MM.1S (cell line): ENCODE data around the gene TDO2.

Source experiments
- DNase-seq: peaks from one replicate; pipeline ENCODE4 v3.0.0-alpha.2; 2015
- H2AFZ ChIP-seq: fragments of 300-600 bp; sonication (generic); 2 replicates; pipeline ENCODE4 v1.6.0; 2016; ENCODE audit warnings: antibody characterized with exemption, low read length
- H3F3A ChIP-seq: fragments of 300-600 bp; sonication (generic); 2 replicates; pipeline ENCODE4 v1.6.1; 2016; ENCODE audit warnings: mild to moderate bottlenecking, antibody characterized with exemption, low read length, moderate library complexity, mixed read lengths; ENCODE audit not compliant: insufficient read depth
- H3K27ac ChIP-seq: fragments of 300-600 bp; sonication (generic); 2 replicates; pipeline ENCODE4 v1.5.1; 2016; ENCODE audit warnings: mild to moderate bottlenecking, low read length
- H3K27me3 ChIP-seq: fragments of 300-600 bp; sonication (generic); replicated peaks from 2 replicates; pipeline ENCODE4 v1.6.0; 2016; ENCODE audit warnings: low read length; ENCODE audit not compliant: insufficient read depth
- H3K36me3 ChIP-seq: fragments of 300-600 bp; sonication (generic); replicated peaks from 2 replicates; pipeline ENCODE4 v1.6.1; 2016; ENCODE audit warnings: mild to moderate bottlenecking, low read length, mixed read lengths; ENCODE audit not compliant: insufficient read depth
- H3K4me1 ChIP-seq: fragments of 300-600 bp; sonication (generic); 2 replicates; pipeline ENCODE4 v1.6.1; 2016; ENCODE audit warnings: low read length, mixed read lengths
- H3K4me2 ChIP-seq: fragments of 300-600 bp; sonication (generic); 2 replicates; pipeline ENCODE4 v1.6.0; 2016; ENCODE audit warnings: low read depth, low read length
- H3K4me3 ChIP-seq: fragments of 300-600 bp; sonication (generic); 2 replicates; pipeline ENCODE4 v1.5.1; 2016; ENCODE audit warnings: low read length, mixed read lengths
- H3K79me2 ChIP-seq: fragments of 300-600 bp; sonication (generic); 2 replicates; pipeline ENCODE4 v1.6.1; 2016; ENCODE audit warnings: mixed run types, low read length, mixed read lengths
- H3K9ac ChIP-seq: fragments of 300-600 bp; sonication (generic); 2 replicates; pipeline ENCODE4 v1.6.1; 2016; ENCODE audit warnings: low read length, mixed read lengths
- H3K9me2 ChIP-seq: fragments of 300-600 bp; sonication (generic); replicated peaks from 2 replicates; pipeline ENCODE4 v1.6.1; 2016; ENCODE audit warnings: mild to moderate bottlenecking, low read length, mixed read lengths; ENCODE audit not compliant: insufficient read depth
- H3K9me3 ChIP-seq: fragments of 300-600 bp; sonication (generic); replicated peaks from 2 replicates; pipeline ENCODE4 v1.6.1; 2016; ENCODE audit warnings: mild to moderate bottlenecking, low read length, mixed read lengths; ENCODE audit not compliant: insufficient read depth
- H4K20me1 ChIP-seq: fragments of 300-600 bp; sonication (generic); 2 replicates; pipeline ENCODE4 v1.6.1; 2016; ENCODE audit warnings: mild to moderate bottlenecking, low read length, moderate library complexity, mixed read lengths; ENCODE audit not compliant: insufficient read depth
- EZH2 ChIP-seq: fragments of 300-600 bp; sonication (generic); optimal IDR thresholded peaks from 2 replicates; pipeline ENCODE3; 2017; ENCODE audit warnings: low read depth, mild to moderate bottlenecking, antibody characterized with exemption, low read length, mixed read lengths
- EZH2phosphoT487 ChIP-seq: fragments of 300-600 bp; sonication (generic); IDR thresholded peaks from 2 replicates; pipeline ENCODE4 v1.6.1; 2018; ENCODE audit warnings: antibody characterized with exemption, low read length
- TF ChIP-seq, protein P1 (sequence below): fragments of 300-600 bp; sonication (generic); IDR thresholded peaks from 2 replicates; pipeline ENCODE4 v1.5.1; 2016; ENCODE audit warnings: antibody characterized with exemption, low read length, mixed read lengths

The TDO2 gene

DNA sequence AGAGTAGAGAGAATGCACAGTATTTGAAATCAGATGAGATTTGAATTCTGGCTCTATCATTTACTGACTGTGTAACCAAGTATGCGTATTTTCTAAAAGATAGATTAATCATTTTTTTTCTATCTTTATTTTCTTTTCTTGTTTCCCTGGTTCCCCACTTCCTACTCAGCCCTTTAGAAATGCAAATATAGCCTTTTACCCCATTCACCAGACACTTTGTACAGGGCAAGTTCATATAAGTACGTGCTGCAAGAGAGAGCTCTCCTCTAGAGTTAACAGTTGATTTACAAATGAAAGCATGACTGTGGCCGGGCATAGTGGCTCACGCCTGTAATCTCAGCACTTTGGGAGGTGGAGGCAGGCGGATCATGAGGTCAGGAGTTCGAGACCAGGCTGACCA, 17.8 kb upstream of the TDO2 start:
- no peak for DNase-seq
- Histone ChIP-seq H3K4me3 (no peak overlapping the region), H3K79me2 (no peaks in the 10 kb centered on the region), H3K9me2 (no peaks in the 10 kb centered on the region), H2AFZ (no peak overlapping the region), H3K4me2 (no peak overlapping the region), H3K27me3 (no peaks in the 10 kb centered on the region), H3K9me3 (no peaks in the 10 kb centered on the region), H3K9ac (no peak overlapping the region), H4K20me1 (no peaks in the 10 kb centered on the region), H3K27ac (no peak overlapping the region), H3F3A (peaks cover 6% of the 10 kb centered on the region; the same call in 1 of the 2 replicates), H3K36me3 (no peaks in the 10 kb centered on the region), H3K4me1 (peaks cover 7% of the 10 kb centered on the region; the same call in 1 of the 2 replicates)
- no peak for TF ChIP-seq EZH2phosphoT487
- TF ChIP-seq EZH2: no peak
- TF ChIP-seq, protein P1, sequence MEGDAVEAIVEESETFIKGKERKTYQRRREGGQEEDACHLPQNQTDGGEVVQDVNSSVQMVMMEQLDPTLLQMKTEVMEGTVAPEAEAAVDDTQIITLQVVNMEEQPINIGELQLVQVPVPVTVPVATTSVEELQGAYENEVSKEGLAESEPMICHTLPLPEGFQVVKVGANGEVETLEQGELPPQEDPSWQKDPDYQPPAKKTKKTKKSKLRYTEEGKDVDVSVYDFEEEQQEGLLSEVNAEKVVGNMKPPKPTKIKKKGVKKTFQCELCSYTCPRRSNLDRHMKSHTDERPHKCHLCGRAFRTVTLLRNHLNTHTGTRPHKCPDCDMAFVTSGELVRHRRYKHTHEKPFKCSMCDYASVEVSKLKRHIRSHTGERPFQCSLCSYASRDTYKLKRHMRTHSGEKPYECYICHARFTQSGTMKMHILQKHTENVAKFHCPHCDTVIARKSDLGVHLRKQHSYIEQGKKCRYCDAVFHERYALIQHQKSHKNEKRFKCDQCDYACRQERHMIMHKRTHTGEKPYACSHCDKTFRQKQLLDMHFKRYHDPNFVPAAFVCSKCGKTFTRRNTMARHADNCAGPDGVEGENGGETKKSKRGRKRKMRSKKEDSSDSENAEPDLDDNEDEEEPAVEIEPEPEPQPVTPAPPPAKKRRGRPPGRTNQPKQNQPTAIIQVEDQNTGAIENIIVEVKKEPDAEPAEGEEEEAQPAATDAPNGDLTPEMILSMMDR: no peak

DNA sequence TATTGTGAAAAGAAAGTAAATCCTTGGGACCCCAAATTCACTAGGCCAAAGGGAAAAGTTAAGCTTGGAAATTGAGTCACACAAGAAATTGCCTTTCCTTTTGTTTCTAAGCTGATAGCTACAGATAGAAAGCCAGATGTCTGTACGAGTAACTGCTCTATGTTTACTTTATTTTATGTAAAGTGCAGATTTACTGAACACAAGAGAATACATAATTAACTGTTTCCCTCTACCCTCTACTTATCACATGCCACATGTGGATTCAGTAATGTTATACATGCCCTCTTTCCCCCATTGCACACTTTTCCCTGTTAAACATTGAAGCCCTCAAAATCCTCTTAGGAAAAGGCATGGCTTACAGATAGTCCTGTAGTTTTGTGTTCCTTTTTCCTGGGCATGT, 16.5 kb upstream of the TDO2 start:
- no peaks in the 10 kb centered on the region for H3K9me3 ChIP-seq
- peaks cover 4% of the 10 kb centered on the region; the same call in 1 of the 2 replicates for H3K4me1 ChIP-seq
- no peaks in the 10 kb centered on the region for H3F3A ChIP-seq
- no peaks in the 10 kb centered on the region for H3K27me3 ChIP-seq
- H3K4me2 ChIP-seq: no peak overlapping the region
- TF ChIP-seq, protein P1: no peak
- TF ChIP-seq EZH2 (no peak), EZH2phosphoT487 (no peak)
- no peak overlapping the region for H3K4me3 ChIP-seq
- no peak for DNase-seq
- H4K20me1 ChIP-seq: no peaks in the 10 kb centered on the region
- H2AFZ ChIP-seq: no peak overlapping the region
- no peaks in the 10 kb centered on the region for H3K9me2 ChIP-seq
- no peaks in the 10 kb centered on the region for H3K36me3 ChIP-seq
- H3K27ac ChIP-seq: no peak overlapping the region
- H3K9ac ChIP-seq: no peak overlapping the region
- no peaks in the 10 kb centered on the region for H3K79me2 ChIP-seq

DNA sequence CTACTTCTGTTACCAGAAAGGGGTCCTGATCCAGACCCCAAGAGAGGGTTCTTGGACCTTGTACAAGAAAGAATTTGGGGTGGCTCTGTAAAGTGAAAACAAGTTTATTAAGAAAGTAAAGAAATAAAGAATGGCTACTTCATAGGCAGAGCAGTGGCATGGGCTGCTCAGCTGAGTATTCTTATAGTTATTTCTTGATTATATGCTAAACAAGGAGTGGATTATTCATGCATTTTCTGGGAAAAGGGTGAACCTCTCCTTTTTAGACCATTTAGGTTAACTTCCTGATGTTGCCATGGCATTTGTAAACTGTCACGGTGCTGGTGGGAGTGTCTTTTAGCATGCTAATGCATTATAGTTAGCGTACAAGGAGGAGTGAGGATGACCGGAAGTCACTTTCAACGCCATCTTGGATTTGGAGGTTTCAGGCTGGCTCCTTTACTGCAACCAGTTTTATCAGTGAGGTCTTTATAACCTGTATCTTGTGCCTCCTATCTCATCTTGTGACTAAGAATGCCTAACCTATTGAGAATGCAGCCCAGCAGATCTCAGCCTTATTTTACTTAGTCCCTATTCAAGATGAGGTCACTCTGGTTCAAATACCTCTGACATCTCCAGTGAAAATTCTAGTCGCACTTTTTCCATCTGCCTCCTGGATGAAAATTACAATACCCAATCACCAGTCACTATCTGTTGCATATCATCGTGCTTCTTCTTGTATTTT, 15.5 kb upstream of the TDO2 start:
- no peak overlapping the region for H3K4me2 ChIP-seq
- H3K4me1 ChIP-seq: peaks cover 4% of the 10 kb centered on the region; the same call in 1 of the 2 replicates
- DNase-seq: no peak
- no peaks in the 10 kb centered on the region for H3K9me2 ChIP-seq
- no peaks in the 10 kb centered on the region for H3F3A ChIP-seq
- H3K9me3 ChIP-seq: no peaks in the 10 kb centered on the region
- no peaks in the 10 kb centered on the region for H3K36me3 ChIP-seq
- TF ChIP-seq EZH2: no peak
- TF ChIP-seq, protein P1: no peak
- TF ChIP-seq EZH2phosphoT487: no peak
- H3K79me2 ChIP-seq: no peaks in the 10 kb centered on the region
- H2AFZ ChIP-seq: no peak overlapping the region
- no peak overlapping the region for H3K27ac ChIP-seq
- H3K27me3 ChIP-seq: no peaks in the 10 kb centered on the region
- no peak overlapping the region for H3K9ac ChIP-seq
- H4K20me1 ChIP-seq: no peaks in the 10 kb centered on the region
- no peak overlapping the region for H3K4me3 ChIP-seq
